Endometrial microvascular endothelial cells (primary cell): ENCODE measurements around the gene ELOVL6. TPM values are rescaled to one million over a fixed set of nuclear protein-coding genes. Genes with fewer than 3 reads are reported as not detected.
"Not testable (repeated sequence)": the region's sequence is repeated elsewhere in the genome, so short reads cannot be mapped to it uniquely, and the experiment has no call there.

ENCODE experiments used
- in situ Hi-C: cut with HindIII; loops from 2 replicates; pipeline ENCODE4 v1.10.0; 2017; ENCODE audit warnings: low sequenced_read_pairs, low pct_unique_long_range_greater_than_20kb; ENCODE audit errors: inconsistent ontology term
- total RNA-seq: library from RNA; depleted of rRNA; stranded (reverse); fragments of >200 nt; gene quantifications from one replicate; pipeline ENCODE4 v1.2.3, GENCODE V29; 2015; ENCODE audit errors: inconsistent ontology term

The ELOVL6 gene
- total RNA-seq = 7.7 TPM

GRCh38 chr4:110198435-110199416, at the start of gene ELOVL6:
TSS of gene ELOVL6 (minus strand) at chr4:110198615. CDS start at chr4:110198335, 280 bp downstream.
- in situ Hi-C loops = no loop called here

- in situ Hi-C loops = no loop called here
Observed at GRCh38 chr4:110248100-110248499, 49.7 kb upstream of the ELOVL6 start.

DNA sequence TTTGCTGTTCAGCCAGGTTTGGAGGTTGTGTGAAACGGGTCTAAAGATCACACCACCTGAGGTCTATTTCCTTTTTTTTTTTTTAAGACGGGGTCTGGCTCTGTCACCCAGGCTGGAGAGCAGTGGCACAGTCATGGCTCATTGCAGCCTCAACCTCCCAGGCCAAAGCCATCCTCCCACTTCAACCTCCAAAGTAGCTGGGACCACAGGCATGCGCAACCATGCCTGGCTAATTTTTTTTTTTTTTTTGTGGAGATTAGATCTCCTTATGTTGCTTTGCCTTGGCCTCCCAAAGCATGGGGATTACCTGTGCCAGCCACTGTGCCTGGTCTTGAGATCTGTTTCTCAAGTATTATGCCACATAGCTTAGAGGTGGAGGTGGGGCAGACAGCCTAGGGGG, 49.2 kb upstream of the ELOVL6 start:
- in situ Hi-C loops = no loop called here

DNA sequence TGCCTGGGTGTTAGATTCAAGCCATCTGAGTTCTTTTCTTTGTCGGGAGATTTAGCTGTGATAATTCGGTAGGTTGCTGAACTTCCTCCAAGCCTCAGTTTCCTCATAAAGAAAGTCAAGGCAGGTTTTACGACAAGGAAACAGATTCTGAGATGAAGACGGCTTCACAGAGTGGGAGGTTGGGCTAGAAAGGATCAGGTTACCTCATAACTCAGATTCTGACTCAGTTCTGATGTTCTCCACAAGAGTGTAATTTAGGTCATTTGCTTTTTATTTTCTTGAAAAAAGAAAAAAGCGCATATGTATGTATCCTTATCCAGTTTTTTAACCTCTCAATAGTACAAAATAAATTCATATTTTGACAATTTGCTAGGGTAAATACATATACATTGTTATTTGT, 47.2 kb upstream of the ELOVL6 start:
- in situ Hi-C loops = no loop called here

DNA sequence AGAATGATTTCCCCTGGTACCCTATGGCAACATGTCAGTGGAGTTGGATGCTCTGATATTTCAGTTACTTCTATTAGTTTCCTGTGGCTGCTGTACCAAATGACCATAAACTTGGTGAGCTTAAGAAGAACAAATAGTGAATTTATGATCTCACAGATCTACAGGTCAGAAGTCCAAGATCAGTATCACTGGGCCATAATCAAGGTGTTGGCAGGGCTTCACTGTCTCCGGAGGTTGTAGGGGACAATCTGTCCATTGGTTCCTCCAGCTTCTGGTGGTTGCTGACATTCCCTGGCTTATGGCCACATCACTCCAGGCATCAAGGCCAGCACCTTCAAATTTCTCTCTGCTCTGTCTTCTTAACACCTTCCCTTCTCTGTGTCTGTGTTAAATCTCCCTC, 37.9 kb upstream of the ELOVL6 start:
- in situ Hi-C loops = no loop called here

GRCh38 chr4:110233581-110233980, 35.2 kb upstream of the ELOVL6 start:
- in situ Hi-C loops = not testable (repeated sequence)

- in situ Hi-C loops = no loop called here
Observed at GRCh38 chr4:110231869-110232268, 33.5 kb upstream of the ELOVL6 start.

GRCh38 chr4:110229266-110229665, 30.9 kb upstream of the ELOVL6 start:
- in situ Hi-C loops = no loop called here

GRCh38 chr4:110224812-110225211, 26.4 kb upstream of the ELOVL6 start:
- in situ Hi-C loops = no loop called here

- in situ Hi-C loops = no loop called here
Observed at GRCh38 chr4:110224142-110224541, 25.7 kb upstream of the ELOVL6 start.

GRCh38 chr4:110218935-110219334, 20.5 kb upstream of the ELOVL6 start:
- in situ Hi-C loops = not testable (repeated sequence)

GRCh38 chr4:110217181-110217580, 18.8 kb upstream of the ELOVL6 start:
- in situ Hi-C loops = not testable (repeated sequence)

DNA sequence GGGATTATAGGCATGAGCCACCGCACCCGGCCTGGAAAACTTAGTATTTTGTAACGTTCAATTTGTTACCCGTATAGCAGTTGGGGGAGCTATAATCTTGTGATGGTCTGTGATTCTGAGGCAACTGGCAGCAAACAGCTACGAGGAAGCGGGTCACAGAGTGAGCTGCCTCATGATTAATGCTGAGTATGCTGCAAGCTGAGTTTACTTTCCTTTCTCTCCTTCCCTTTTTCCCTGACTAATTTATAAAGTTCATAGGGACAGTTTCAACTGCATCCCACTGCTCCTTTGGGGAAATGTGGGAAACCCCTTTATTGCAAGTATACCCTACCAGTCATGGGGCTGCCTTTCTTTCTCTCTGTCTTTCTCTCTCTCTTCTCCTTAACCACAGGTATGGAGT, 17.7 kb upstream of the ELOVL6 start:
- in situ Hi-C loops = no loop called here

DNA sequence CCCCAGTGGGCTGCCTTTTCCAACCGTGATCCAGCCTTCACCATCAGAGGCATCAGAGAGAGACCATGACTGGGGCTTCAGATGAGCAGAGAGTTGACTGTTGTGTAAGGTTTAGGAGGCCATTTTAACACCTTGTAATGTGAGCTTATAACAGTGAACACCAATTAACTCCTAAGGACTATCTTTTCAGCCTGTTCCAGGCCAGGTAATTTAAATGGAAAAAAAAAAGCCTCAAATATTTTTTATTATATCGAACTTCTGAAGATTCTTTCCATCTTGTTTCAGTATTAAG, 13.3 kb upstream of the ELOVL6 start:
- in situ Hi-C loops = no loop called here

DNA sequence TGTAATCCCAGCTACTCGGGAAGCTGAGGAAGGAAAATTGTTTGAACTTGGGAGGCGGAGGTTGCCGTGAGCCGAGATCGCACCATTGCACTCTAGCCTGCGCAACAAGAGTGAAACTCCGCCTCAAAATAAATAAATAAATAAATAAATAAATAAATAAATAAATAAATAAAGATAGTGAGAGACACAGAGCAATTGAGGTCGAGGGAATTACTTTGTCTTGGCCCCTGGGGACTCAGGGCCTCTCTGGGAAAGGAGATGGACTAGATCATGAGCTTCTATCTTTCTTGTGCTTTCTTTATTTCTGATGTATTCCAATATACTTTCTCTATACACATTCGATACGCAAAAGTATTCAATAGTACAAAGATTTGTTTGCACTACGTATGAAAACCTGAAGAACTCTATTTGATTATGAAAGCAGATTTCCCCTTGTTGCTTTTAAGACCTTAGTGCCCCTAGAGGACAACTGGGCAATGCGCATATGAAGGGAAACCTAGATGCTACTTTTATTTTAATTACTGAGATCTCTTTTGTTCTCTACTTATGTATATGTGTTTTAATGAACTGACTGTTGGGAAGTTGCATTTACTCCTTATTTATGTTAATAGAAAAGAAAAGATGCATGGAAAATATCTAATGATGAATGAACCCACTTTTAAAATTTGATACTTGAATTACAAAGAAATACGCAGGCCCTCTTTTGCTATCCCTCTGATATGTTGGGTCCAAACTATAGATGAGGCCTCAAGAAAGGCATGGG, 12.8 kb upstream of the ELOVL6 start:
- in situ Hi-C loops = no loop called here

DNA sequence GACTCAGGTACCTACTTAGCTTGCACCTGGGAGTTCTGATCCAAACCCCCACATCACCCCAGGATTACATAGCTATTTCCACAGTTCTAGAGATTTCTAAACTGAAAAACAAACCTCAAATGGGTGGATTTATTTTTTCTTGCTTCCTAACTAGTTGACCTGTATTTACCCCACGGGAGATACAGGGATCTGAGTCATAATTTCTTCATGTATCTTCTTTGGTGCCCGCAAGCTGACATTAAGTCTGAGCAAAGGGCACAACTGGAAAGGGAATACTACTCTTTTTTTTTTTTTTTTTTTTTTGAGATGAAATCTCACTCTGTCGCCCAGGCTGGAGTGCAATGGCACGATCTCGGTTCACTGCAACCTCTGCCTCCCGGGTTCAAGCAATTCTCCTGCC, 10.0 kb upstream of the ELOVL6 start:
- in situ Hi-C loops = no loop called here

DNA sequence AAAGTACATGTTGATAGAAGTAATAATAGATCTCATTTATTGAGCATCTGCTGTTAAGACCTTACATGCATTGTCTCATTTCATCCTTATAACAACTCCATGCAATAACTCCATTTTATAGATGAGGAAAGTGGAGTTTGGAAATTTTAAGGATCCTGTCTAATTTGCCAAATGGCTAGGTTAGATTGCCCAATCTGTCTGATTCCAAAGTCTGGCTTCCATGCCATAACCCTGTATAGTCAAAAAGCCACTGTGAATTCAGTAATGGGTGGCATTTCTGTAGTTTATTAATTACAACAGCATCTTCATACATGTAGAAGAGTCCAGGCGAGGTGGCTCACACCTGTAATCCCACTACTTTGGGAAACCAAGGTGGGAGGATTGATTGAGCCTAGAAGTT, 8.8 kb upstream of the ELOVL6 start:
- in situ Hi-C loops = no loop called here

GRCh38 chr4:110202024-110202423, 3.6 kb upstream of the ELOVL6 start:
- in situ Hi-C loops = no loop called here

DNA sequence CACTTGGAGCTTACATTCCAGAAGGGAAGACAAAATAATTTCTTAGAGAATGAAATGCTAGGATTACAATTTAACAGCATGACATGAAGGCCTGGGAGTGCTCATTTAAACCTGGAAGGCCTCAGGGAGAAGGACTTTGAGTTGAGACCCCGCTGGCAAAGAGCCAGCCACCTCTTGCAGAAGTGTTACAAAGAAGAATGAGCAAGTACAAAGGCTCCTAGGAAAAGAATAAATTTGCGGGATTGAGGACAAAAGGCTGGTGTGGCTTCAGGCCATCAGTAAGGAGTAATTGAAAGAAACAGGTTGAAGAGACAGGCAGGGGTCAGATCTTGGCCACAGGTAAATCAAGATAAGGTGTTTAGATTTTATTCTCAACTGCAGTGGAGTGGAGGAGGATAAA, 3.1 kb upstream of the ELOVL6 start:
- in situ Hi-C loops = no loop called here

DNA sequence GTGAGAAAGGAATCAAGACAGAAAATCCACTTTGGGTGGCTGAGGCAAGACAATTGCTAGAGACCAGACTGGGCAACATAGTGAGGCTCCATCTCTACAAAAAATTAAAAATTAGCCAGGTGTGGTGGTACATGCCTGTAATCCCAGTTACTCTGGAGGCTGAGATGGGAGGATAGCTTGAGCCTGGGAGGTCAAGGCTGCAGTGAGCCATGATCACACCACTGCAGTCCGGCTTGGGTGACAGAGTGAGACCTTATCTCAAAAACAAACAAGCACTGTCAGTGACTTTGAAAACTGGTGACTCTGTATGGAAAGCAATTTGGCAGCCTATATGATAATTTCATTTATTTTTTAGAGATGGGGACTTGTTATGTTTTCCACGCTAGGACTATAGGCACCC, 2.3 kb upstream of the ELOVL6 start:
- in situ Hi-C loops = no loop called here
